Brain microvascular endothelial cell (primary cell): ENCODE data around the gene TMEM106B.
"Not testable (repeated sequence)": the region's sequence is repeated elsewhere in the genome, so short reads cannot be mapped to it uniquely, and the experiment has no call there.

ENCODE experiments used
- DNase-seq: peaks from one replicate; pipeline ENCODE4 v3.0.0-alpha.2; 2020
- H3K27ac ChIP-seq: fragments of 250-450 bp; sonication (Bioruptor Pico); 2 replicates; pipeline ENCODE4 v1.5.1; 2020; ENCODE audit warnings: mild to moderate bottlenecking, moderate library complexity
- H3K27me3 ChIP-seq: fragments of 250-450 bp; sonication (Bioruptor Pico); replicated peaks from 2 replicates; pipeline ENCODE4 v1.5.1; 2020; ENCODE audit warnings: mild to moderate bottlenecking
- H3K36me3 ChIP-seq: fragments of 250-450 bp; sonication (Bioruptor Pico); replicated peaks from 2 replicates; pipeline ENCODE4 v1.5.1; 2020; ENCODE audit warnings: mild to moderate bottlenecking
- H3K4me3 ChIP-seq: 2 replicates; pipeline ENCODE4 v1.5.1; 2011; ENCODE audit warnings: low read depth, mild to moderate bottlenecking, control low read depth, low read length, moderate library complexity
- CTCF ChIP-seq: IDR thresholded peaks from 2 replicates; pipeline ENCODE4 v1.5.1; 2011; ENCODE audit warnings: low read depth, mild to moderate bottlenecking, moderate library complexity, low read length, control low read depth, inconsistent platforms; ENCODE audit errors: missing control alignments
- in situ Hi-C: cut with HindIII; loops from 2 replicates; pipeline ENCODE4 v1.10.0; 2017; ENCODE audit warnings: low sequenced_read_pairs, low pct_ligation_motif_present

Gene TMEM106B

GRCh38 chr7:12222889-12223579 lies 11.9 kb downstream of the TMEM106B start:
- H3K27ac ChIP-seq: no peak overlapping the region
- H3K36me3 ChIP-seq: peaks cover 5% of the 10 kb centered on the region
- H3K4me3 ChIP-seq: no peak overlapping the region
- no peaks in the 10 kb centered on the region for H3K27me3 ChIP-seq
- no peak for DNase-seq
- TF ChIP-seq CTCF: no peak
- in situ Hi-C loops: no loop called here

DNA sequence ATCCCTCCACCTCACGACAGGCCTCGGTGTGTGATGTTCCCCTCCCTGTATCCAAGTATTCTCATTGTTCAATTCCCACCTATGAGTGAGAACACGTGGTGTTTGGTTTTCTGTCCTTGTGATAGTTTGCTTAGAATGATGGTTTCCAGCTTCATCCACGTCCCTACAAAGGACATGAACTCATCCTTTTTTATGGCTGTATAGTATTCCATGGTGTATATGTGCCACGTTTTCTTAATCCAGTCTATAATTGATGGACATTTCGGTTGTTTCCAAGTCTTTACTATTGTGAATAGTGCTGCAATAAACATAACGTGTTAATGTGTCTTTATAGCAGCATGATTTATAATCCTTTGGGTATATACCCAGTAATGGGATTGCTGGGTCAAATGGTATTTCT lies 13.9 kb downstream of the TMEM106B start:
- H3K4me3 ChIP-seq, H3K27me3 ChIP-seq, H3K27ac ChIP-seq, DNase-seq, H3K36me3 ChIP-seq, in situ Hi-C loops: not testable (repeated sequence)

DNA sequence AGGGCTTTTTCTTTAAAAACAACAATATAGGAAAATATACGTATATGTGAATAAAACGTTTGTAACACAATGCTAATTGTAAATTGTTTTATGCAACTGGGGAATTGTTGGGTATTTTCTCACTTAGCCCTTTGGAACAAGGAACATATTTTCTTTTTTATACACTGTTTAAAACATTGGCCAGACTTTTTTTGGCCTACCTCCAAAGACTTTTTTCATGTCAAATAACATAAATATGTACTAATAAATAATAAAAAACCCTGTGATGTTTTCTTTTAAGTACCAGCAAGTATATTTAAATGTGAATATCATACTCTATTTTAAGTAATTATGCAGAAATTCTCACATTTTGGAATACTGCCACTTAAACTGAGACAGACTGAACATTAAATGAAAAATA lies 15.7 kb downstream of the TMEM106B start:
- H3K36me3 ChIP-seq: no peaks in the 10 kb centered on the region

DNA sequence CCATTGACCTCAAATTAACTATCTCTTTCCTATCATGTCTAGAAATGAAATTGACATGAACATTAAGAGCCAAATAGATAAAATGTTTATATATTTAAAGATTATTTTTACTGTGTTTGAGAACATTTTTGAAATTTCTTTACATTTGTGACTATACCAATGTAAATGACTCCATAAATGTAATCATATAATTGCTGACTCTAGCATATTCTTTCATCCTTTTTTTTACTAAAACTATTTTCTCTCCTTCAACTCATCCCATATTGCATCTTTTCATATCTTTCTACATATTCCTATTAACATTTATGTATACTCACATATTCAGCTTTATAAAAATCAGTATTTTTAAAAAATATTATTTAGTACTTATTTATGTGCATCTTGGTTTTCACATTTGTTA lies 16.9 kb downstream of the TMEM106B start:
- TF ChIP-seq CTCF: no peak
- H3K36me3 ChIP-seq: no peaks in the 10 kb centered on the region
- no peaks in the 10 kb centered on the region for H3K27me3 ChIP-seq
- no peak for DNase-seq
- in situ Hi-C loops: no loop called here
- H3K27ac ChIP-seq: no peak overlapping the region
- H3K4me3 ChIP-seq: no peak overlapping the region

More for the DNA sequence above, 15.7 kb downstream of the TMEM106B start:
- no peaks in the 10 kb centered on the region for H3K27me3 ChIP-seq
- DNase-seq: no peak
- in situ Hi-C loops: no loop called here
- no peak overlapping the region for H3K27ac ChIP-seq
- H3K4me3 ChIP-seq: no peak overlapping the region
- no peak for TF ChIP-seq CTCF

DNA sequence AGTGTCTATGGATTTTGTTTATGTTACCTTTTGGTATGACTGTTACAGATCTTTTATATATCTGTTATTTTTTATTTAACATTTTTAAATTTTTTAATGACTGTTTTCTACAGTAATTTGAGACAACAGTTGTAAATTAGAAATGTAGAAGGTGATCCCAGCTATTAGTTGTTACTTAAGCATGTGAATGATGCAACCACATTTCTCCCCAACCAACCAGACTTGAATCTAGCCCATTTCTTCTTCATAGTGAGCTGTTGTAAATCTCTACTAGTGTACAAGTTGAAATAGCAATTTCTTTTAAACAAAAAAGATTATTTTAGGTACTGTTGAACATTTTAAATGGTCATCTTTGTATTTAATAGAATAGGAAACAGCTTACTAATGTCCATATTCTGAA lies 18.0 kb downstream of the TMEM106B start:
- Histone ChIP-seq H3K27ac (no peak overlapping the region), H3K36me3 (no peaks in the 10 kb centered on the region), H3K27me3 (no peaks in the 10 kb centered on the region), H3K4me3 (no peak overlapping the region)
- in situ Hi-C loops: no loop called here
- DNase-seq: no peak
- no peak for TF ChIP-seq CTCF

- Histone ChIP-seq H3K4me3 (no peak overlapping the region), H3K36me3 (no peaks in the 10 kb centered on the region), H3K27ac (no peak overlapping the region), H3K27me3 (no peaks in the 10 kb centered on the region)
- no peak for DNase-seq
- in situ Hi-C loops: no loop called here
- no peak for TF ChIP-seq CTCF
These were observed 20.0 kb downstream of the TMEM106B start for GRCh38 chr7:12231097-12231496.
